IMR-90 (cell line): ENCODE data around the gene MPPED2. TPM values are rescaled to one million over a fixed set of nuclear protein-coding genes. Genes with fewer than 3 reads are reported as not detected.

Experiments used
- ATAC-seq: fragments of 200-7000 bp; cut with Tn5 transposase; 2 replicates; pipeline ENCODE4 v1.9.1; 2020; ENCODE audit warnings: low read depth, mild to moderate bottlenecking, moderate library complexity
- BruUV-seq: library from RNA; stranded (reverse); fragments of 400-500 nt; replicated peaks from 2 replicates; lab custom pipeline; 2021; lab: Mats Ljungman, UMichigan
- CTCF ChIA-PET: fragments of 300-600 bp; formaldehyde crosslinking; extraction: SDS; loops from one replicate; lab custom pipeline; 2021; ENCODE audit warnings: antibody characterized with exemption; lab: Yijun Ruan, JAX
- POLR2A ChIA-PET: fragments of 300-600 bp; sonication (Branson Sonifier 250); formaldehyde crosslinking; loops from one replicate; lab custom pipeline; 2022; ENCODE audit warnings: antibody characterized with exemption; ENCODE audit not compliant: unreplicated experiment; lab: Charles Lee
- DNase-seq: peaks from one replicate; pipeline ENCODE4 v3.0.0; 2013
- H2AFZ ChIP-seq: replicated peaks from 2 replicates; pipeline ENCODE3; 2013; ENCODE audit warnings: low read length, mild to moderate bottlenecking; ENCODE audit not compliant: poor library complexity
- H2AK5ac ChIP-seq: 2 replicates; pipeline ENCODE4 v1.6.1; 2013; ENCODE audit warnings: low read depth, low read length, inconsistent platforms
- H2AK9ac ChIP-seq: replicated peaks from 2 replicates; pipeline ENCODE3; 2013; ENCODE audit warnings: mild to moderate bottlenecking, low read depth, low read length, moderate library complexity; ENCODE audit not compliant: poor library complexity
- H2BK120ac ChIP-seq: 2 replicates; pipeline ENCODE4 v1.6.1; 2013; ENCODE audit warnings: low read depth, low read length, inconsistent platforms
- H2BK15ac ChIP-seq: 3 replicates; pipeline ENCODE4 v1.6.1; 2013; ENCODE audit warnings: low read depth, low read length, inconsistent platforms
- H2BK20ac ChIP-seq: 2 replicates; pipeline ENCODE4 v1.6.1; 2013; ENCODE audit warnings: low read depth, mild to moderate bottlenecking, inconsistent platforms, low read length, moderate library complexity
- H2BK5ac ChIP-seq: 2 replicates; pipeline ENCODE4 v1.6.1; 2013; ENCODE audit warnings: mild to moderate bottlenecking, low read depth, low read length, inconsistent platforms; ENCODE audit not compliant: poor library complexity, severe bottlenecking
- H3K14ac ChIP-seq: replicated peaks from 2 replicates; pipeline ENCODE4 v1.6.1; 2013; ENCODE audit warnings: low read depth, low read length, inconsistent platforms
- H3K18ac ChIP-seq: 2 replicates; pipeline ENCODE4 v1.6.1; 2013; ENCODE audit warnings: low read depth, low read length, control low read depth
- H3K23ac ChIP-seq: 2 replicates; pipeline ENCODE4 v1.6.1; 2013; ENCODE audit warnings: low read depth, low read length, inconsistent platforms
- H3K27ac ChIP-seq: 2 replicates; pipeline ENCODE4 v1.5.1; 2013; ENCODE audit warnings: mild to moderate bottlenecking, control low read depth, low read length; ENCODE audit not compliant: insufficient read depth
- H3K27me3 ChIP-seq: 2 replicates; pipeline ENCODE4 v1.6.1; 2013; ENCODE audit warnings: low read length; ENCODE audit not compliant: control insufficient read depth, insufficient read depth
- H3K36me3 ChIP-seq: 2 replicates; pipeline ENCODE4 v1.6.1; 2013; ENCODE audit warnings: low read length, mixed read lengths; ENCODE audit not compliant: control insufficient read depth, insufficient read depth
- H3K4ac ChIP-seq: 2 replicates; pipeline ENCODE4 v1.6.1; 2013; ENCODE audit warnings: low read depth, low read length, inconsistent platforms
- H3K4me1 ChIP-seq: 2 replicates; pipeline ENCODE4 v1.6.1; 2013; ENCODE audit warnings: low read length, mixed read lengths; ENCODE audit not compliant: control insufficient read depth, insufficient read depth
- H3K4me2 ChIP-seq: 2 replicates; pipeline ENCODE4 v1.6.1; 2013; ENCODE audit warnings: low read depth, mild to moderate bottlenecking, control low read depth, low read length, moderate library complexity
- H3K4me3 ChIP-seq: 2 replicates; pipeline ENCODE4 v1.5.1; 2013; ENCODE audit warnings: low read depth, mild to moderate bottlenecking, control low read depth, low read length, moderate library complexity; ENCODE audit not compliant: insufficient read depth
- H3K56ac ChIP-seq: 2 replicates; pipeline ENCODE4 v1.6.1; 2013; ENCODE audit warnings: low read length, inconsistent platforms; ENCODE audit not compliant: insufficient read depth; ENCODE audit errors: extremely low read depth
- H3K79me1 ChIP-seq, 2 experiments: 2 replicates each; pipeline ENCODE4 v1.6.1; 2013; ENCODE audit warnings: low read length in 2 of 2, inconsistent platforms in 1 of 2, low read depth in 1 of 2
- H3K9ac ChIP-seq: 2 replicates; pipeline ENCODE4 v1.6.1; 2013; ENCODE audit warnings: low read depth, low read length, control low read depth
- H3K9me1 ChIP-seq: 2 replicates; pipeline ENCODE4 v1.6.1; 2013; ENCODE audit warnings: low read length, inconsistent platforms; ENCODE audit not compliant: insufficient read depth
- H3K9me3 ChIP-seq: 2 replicates; pipeline ENCODE4 v1.6.1; 2013; ENCODE audit warnings: low read length; ENCODE audit not compliant: control insufficient read depth, insufficient read depth
- H4K20me1 ChIP-seq: 2 replicates; pipeline ENCODE4 v1.6.1; 2013; ENCODE audit warnings: low read length, inconsistent platforms; ENCODE audit not compliant: insufficient read depth
- H4K5ac ChIP-seq: 2 replicates; pipeline ENCODE4 v1.6.1; 2013; ENCODE audit warnings: mild to moderate bottlenecking, low read depth, low read length, control low read depth
- H4K8ac ChIP-seq, 2 experiments: 2 replicates each; pipeline ENCODE4 v1.6.1; 2013; ENCODE audit warnings: low read depth in 2 of 2, low read length in 2 of 2, control low read depth in 1 of 2, inconsistent platforms in 1 of 2
- H4K91ac ChIP-seq: 2 replicates; pipeline ENCODE4 v1.6.1; 2013; ENCODE audit warnings: low read depth, low read length, inconsistent platforms; ENCODE audit not compliant: insufficient read depth
- BHLHE40 ChIP-seq: fragments of 150-350 bp; IDR thresholded peaks from 2 replicates; pipeline ENCODE4 v1.6.1; 2016; ENCODE audit warnings: mild to moderate bottlenecking, low read depth, low read length
- WGBS, 2 experiments: methylation state at CpG; one replicate each; pipeline versions ENCODE4 v1.1.5 to v1.1.7; 2013; ENCODE audit warnings: missing lambda C conversion rate in 2 of 2; ENCODE audit not compliant: insufficient read length in 1 of 2; ENCODE audit errors: extremely low coverage in 2 of 2; 5-methylcytosine and 5-hydroxymethylcytosine counted together
- dilution Hi-C: fragments of 300-500 bp; cut with HindIII; formaldehyde crosslinking; loops from one replicate; pipeline ENCODE4 v1.14.3; 2018; ENCODE audit warnings: low sequenced_read_pairs; ENCODE audit not compliant: unreplicated experiment
- in situ Hi-C: fragments of 300-500 bp; cut with MboI; formaldehyde crosslinking; loops from 3 replicates; pipeline ENCODE4 v1.14.3; 2019; ENCODE audit warnings: low sequenced_read_pairs, inconsistent platforms, mixed read lengths
- intact Hi-C: fragments of 100-400 bp; cut with micrococcal nuclease; formaldehyde crosslinking; loops from 2 replicates; pipeline ENCODE4 v1.10.0; 2022
- polyA plus RNA-seq, 3 experiments: library from polyadenylated mRNA; depleted of rRNA; stranded (reverse); fragments of >200 nt; gene quantifications; 2 replicates each; pipeline ENCODE4 v1.2.3, GENCODE V29; 2012; ENCODE audit warnings: low replicate concordance in 1 of 3
- total RNA-seq: library from RNA; depleted of rRNA; stranded (reverse); fragments of >200 nt; gene quantifications from 2 replicates; pipeline ENCODE4 v1.2.3, GENCODE V29; 2012
- TF ChIP-seq, protein P1 (sequence below): fragments of 150-350 bp; IDR thresholded peaks from 2 replicates; pipeline ENCODE4 v1.6.1; 2017; ENCODE audit warnings: mild to moderate bottlenecking, antibody characterized with exemption, low read length, low read depth

The MPPED2 gene
- total and polyA plus RNA-seq, 2 of the 4 experiments (the other 2 are of a cell fraction): 0.10 TPM; not detected in 1

DNA sequence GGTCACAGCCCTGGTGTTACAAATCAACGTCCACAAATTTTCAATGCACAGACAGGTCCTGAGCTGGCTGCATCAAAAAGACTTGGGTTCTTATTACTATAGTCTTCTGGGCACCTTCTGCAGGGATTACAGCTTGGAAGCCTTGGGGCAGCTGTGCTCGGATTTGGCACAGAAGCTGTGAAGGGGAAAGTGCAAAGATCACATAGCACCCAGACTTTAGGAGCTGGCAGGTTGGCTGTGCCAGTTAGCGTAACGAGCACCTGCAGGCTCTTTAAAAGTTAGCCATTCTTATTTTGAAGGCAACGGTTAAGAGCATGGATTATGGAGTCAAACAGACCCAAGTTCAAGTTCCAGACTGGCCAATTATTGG, 162.9 kb downstream of the MPPED2 start:
- Histone ChIP-seq H2AK9ac (no peak overlapping the region), H3K4ac (no peak overlapping the region), H2BK5ac (no peak overlapping the region), H4K8ac (no peak overlapping the region), H2BK15ac (no peak overlapping the region), H2AK5ac (no peak overlapping the region), H3K27ac (no peak overlapping the region), H3K4me3 (no peak overlapping the region), H3K23ac (no peak overlapping the region), H3K4me1 (no peaks in the 10 kb centered on the region), H3K36me3 (no peaks in the 10 kb centered on the region), H4K5ac (no peak overlapping the region), H4K20me1 (no peaks in the 10 kb centered on the region), H2BK20ac (no peak overlapping the region), H3K4me2 (no peak overlapping the region), H3K9me3 (no peaks in the 10 kb centered on the region), H2BK120ac (no peak overlapping the region), H3K79me1 (no peaks in the 10 kb centered on the region), H3K56ac (no peak overlapping the region), H3K9ac (no peak overlapping the region), H4K91ac (no peak overlapping the region), H3K9me1 (no peaks in the 10 kb centered on the region), H3K27me3 (no peaks in the 10 kb centered on the region), H3K18ac (no peak overlapping the region), H3K14ac (no peak overlapping the region), H2AFZ (no peak overlapping the region)
- in situ Hi-C loops (no loop called here), intact Hi-C loops (no loop called here), dilution Hi-C loops (no loop called here)
- ChIA-PET POLR2A (no interaction called here), CTCF (no interaction called here)
- 57% methylated on average over 3 of the region's 5 CpGs; no CpG with 5 or more reads in 1 of the 2 experiments for WGBS, 2 experiments
- no peak for DNase-seq
- TF ChIP-seq, protein P1, sequence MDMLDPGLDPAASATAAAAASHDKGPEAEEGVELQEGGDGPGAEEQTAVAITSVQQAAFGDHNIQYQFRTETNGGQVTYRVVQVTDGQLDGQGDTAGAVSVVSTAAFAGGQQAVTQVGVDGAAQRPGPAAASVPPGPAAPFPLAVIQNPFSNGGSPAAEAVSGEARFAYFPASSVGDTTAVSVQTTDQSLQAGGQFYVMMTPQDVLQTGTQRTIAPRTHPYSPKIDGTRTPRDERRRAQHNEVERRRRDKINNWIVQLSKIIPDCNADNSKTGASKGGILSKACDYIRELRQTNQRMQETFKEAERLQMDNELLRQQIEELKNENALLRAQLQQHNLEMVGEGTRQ: no peak
- TF ChIP-seq BHLHE40: no peak
- ATAC-seq: no peak
- no TSS peak for BruUV-seq
